GM12892 (cell line): ENCODE data around the gene CD14.
A peak's percentile ranks its signal among the peaks of the same experiment; 100 is the strongest.
"Not testable (repeated sequence)": the region's sequence is repeated elsewhere in the genome, so short reads cannot be mapped to it uniquely, and the experiment has no call there.

ENCODE experiments used
- DNase-seq: peaks from one replicate; pipeline ENCODE4 v3.0.0; 2011; ENCODE audit not compliant: insufficient read length
- FAIRE-seq: peaks from 2 replicates; lab custom pipeline; 2011; peaks lifted over from hg19 to GRCh38; lab: Jason Lieb, UNC
- POLR2A ChIP-seq: IDR thresholded peaks from 2 replicates; pipeline ENCODE4 v1.6.1; 2011; ENCODE audit warnings: low read depth, low read length, control low read depth
- POLR2AphosphoS5 ChIP-seq: IDR thresholded peaks from 2 replicates; pipeline ENCODE4 v1.6.1; 2011; ENCODE audit warnings: low read depth, low read length, control low read depth
- TAF1 ChIP-seq: IDR thresholded peaks from 2 replicates; pipeline ENCODE4 v1.6.1; 2011; ENCODE audit warnings: low read depth, mild to moderate bottlenecking, control low read depth, low read length, borderline replicate concordance

Gene CD14

GRCh38 chr5:140664030-140664358 lies 31.0 kb upstream of the CD14 start:
- TF ChIP-seq TAF1 (no peak), POLR2A (no peak), POLR2AphosphoS5 (no peak)
- FAIRE-seq, result no peak

GRCh38 chr5:140660371-140660770 lies 27.4 kb upstream of the CD14 start:
- not testable (repeated sequence) for DNase-seq, FAIRE-seq

More at GRCh38 chr5:140664030-140664358, 31.0 kb upstream of the CD14 start:
- DNase-seq, result no peak

- TF ChIP-seq POLR2AphosphoS5, result no peak
- TF ChIP-seq TAF1, result no peak
- no peak for TF ChIP-seq POLR2A
- FAIRE-seq (no peak), DNase-seq (no peak)
Measured at GRCh38 chr5:140658870-140659269, 25.9 kb upstream of the CD14 start.

GRCh38 chr5:140647042-140647419 lies 14.1 kb upstream of the CD14 start:
- TF ChIP-seq POLR2A, result no peak
- no peak for TF ChIP-seq TAF1
- no peak for TF ChIP-seq POLR2AphosphoS5
- no peak for DNase-seq
- FAIRE-seq, result no peak

- FAIRE-seq (no peak), DNase-seq (no peak)
- TF ChIP-seq POLR2AphosphoS5, result no peak
- no peak for TF ChIP-seq POLR2A
- no peak for TF ChIP-seq TAF1
Measured at GRCh38 chr5:140642718-140643117, 9.7 kb upstream of the CD14 start.

- no peak for DNase-seq
- FAIRE-seq, result no peak
- no peak for TF ChIP-seq TAF1
- no peak for TF ChIP-seq POLR2A
- TF ChIP-seq POLR2AphosphoS5, result no peak
Measured at GRCh38 chr5:140641716-140642115, 8.7 kb upstream of the CD14 start.

GRCh38 chr5:140639148-140639981 lies 6.4 kb upstream of the CD14 start, which contains the start of gene TMCO6:
Gene TMCO6 (plus strand): TSS chr5:140639451. CDS start chr5:140639528, 77 bp downstream.
- TF ChIP-seq POLR2A, result peak; percentile 74; the same call in 1 of the 2 replicates
- TF ChIP-seq POLR2AphosphoS5, result peak; percentile 77
- no peak for TF ChIP-seq TAF1
- FAIRE-seq (peak; percentile 98), DNase-seq (peak; percentile 97)

- DNase-seq, FAIRE-seq: not testable (repeated sequence)
Measured at GRCh38 chr5:140638898-140639147, 5.8 kb upstream of the CD14 start.

GRCh38 chr5:140637371-140638100 lies 4.6 kb upstream of the CD14 start:
- TF ChIP-seq POLR2AphosphoS5, result no peak
- TF ChIP-seq POLR2A, result no peak
- TF ChIP-seq TAF1, result no peak
- FAIRE-seq (no peak), DNase-seq (no peak)

- FAIRE-seq, result no peak
- TF ChIP-seq POLR2A, result no peak
- no peak for TF ChIP-seq TAF1
- TF ChIP-seq POLR2AphosphoS5, result no peak
Measured at GRCh38 chr5:140635291-140636257, 2.6 kb upstream of the CD14 start.

GRCh38 chr5:140634103-140634502 lies 1.1 kb upstream of the CD14 start:
- no peak for DNase-seq
- no peak for TF ChIP-seq POLR2A
- no peak for TF ChIP-seq POLR2AphosphoS5
- no peak for TF ChIP-seq TAF1
- FAIRE-seq, result no peak

More at GRCh38 chr5:140635291-140636257, 2.6 kb upstream of the CD14 start:
- no peak for DNase-seq

- TF ChIP-seq POLR2AphosphoS5 (no peak), TAF1 (no peak), POLR2A (no peak)
- FAIRE-seq (no peak), DNase-seq (no peak)
Measured at GRCh38 chr5:140633501-140633900, 526 bp upstream of the CD14 start.
